Cardiac muscle cell (in vitro differentiated cells and primary cell): ENCODE data around the gene GAS2L3. TPM values are rescaled to one million over a fixed set of nuclear protein-coding genes. Genes with fewer than 3 reads are reported as not detected.
"Not testable (repeated sequence)": the region's sequence is repeated elsewhere in the genome, so short reads cannot be mapped to it uniquely, and the experiment has no call there.

Experiments
- DNase-seq, 2 donors: peaks; one replicate each; pipeline versions ENCODE4 v3.0.0 to v3.0.0-alpha.2; 2010 to 2017; ENCODE audit warnings: low read depth in 1 of 2, low spot score in 1 of 2
- H3K27ac ChIP-seq: fragments of 200-600 bp; sonication (generic); 2 replicates; pipeline ENCODE4 v1.5.1; 2016
- H3K27me3 ChIP-seq: fragments of 200-600 bp; sonication (generic); 2 replicates; pipeline ENCODE4 v1.6.0; 2016; ENCODE audit warnings: control low read depth
- H3K36me3 ChIP-seq: fragments of 200-600 bp; sonication (generic); 2 replicates; pipeline ENCODE4 v1.5.1; 2016; ENCODE audit warnings: control low read depth
- H3K4me1 ChIP-seq: fragments of 200-600 bp; sonication (generic); 2 replicates; pipeline ENCODE4 v1.8.1; 2017; ENCODE audit warnings: low read depth, mild to moderate bottlenecking, mixed run types
- H3K4me3 ChIP-seq: fragments of 200-600 bp; sonication (generic); 2 replicates; pipeline ENCODE4 v1.5.1; 2016; ENCODE audit warnings: mild to moderate bottlenecking
- H3K9me3 ChIP-seq: fragments of 200-600 bp; sonication (generic); 2 replicates; pipeline ENCODE4 v1.5.1; 2017; ENCODE audit warnings: low read depth, mild to moderate bottlenecking, control low read depth
- polyA plus RNA-seq: library from polyadenylated mRNA; unstranded; fragments of >200 nt; fragmentation: Nextera tagmentation; extraction: Ambion mirVana; gene quantifications from 2 replicates; pipeline ENCODE4 v1.2.1, GENCODE V29; 2016
- total RNA-seq: library from RNA; depleted of rRNA; stranded (reverse); fragments of >200 nt; gene quantifications from 2 replicates; pipeline ENCODE4 v1.2.3, GENCODE V29; 2016
- TF ChIP-seq, protein P1 (sequence below): IDR thresholded peaks from 2 replicates; pipeline ENCODE4 v1.5.1; 2012; ENCODE audit warnings: low read depth, mild to moderate bottlenecking, low read length

GAS2L3 gene
- total and polyA plus RNA-seq, 2 experiments from 2014 or later = 0.07 to 13.9 TPM

DNA sequence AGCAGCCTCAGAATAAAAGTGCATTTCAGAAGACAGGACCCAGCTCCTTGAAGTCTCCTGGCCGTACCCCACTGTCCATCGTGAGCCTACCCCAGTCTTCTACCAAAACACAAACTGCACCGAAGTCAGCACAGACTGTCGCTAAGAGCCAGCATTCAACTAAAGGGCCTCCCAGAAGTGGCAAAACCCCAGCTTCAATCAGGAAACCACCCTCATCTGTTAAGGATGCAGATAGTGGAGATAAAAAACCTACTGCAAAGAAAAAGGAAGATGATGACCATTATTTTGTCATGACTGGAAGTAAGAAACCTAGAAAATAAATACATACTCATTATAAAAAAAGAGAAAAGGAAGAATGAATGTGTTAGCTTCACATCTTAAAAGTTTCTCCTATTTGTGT, 51.1 kb downstream of the GAS2L3 start:
- Histone ChIP-seq H3K4me3 (no peak overlapping the region), H3K27ac (no peak overlapping the region), H3K27me3 (no peaks in the 10 kb centered on the region), H3K9me3 (no peaks in the 10 kb centered on the region), H3K4me1 (no peaks in the 10 kb centered on the region), H3K36me3 (no peaks in the 10 kb centered on the region)
- TF ChIP-seq, protein P1, sequence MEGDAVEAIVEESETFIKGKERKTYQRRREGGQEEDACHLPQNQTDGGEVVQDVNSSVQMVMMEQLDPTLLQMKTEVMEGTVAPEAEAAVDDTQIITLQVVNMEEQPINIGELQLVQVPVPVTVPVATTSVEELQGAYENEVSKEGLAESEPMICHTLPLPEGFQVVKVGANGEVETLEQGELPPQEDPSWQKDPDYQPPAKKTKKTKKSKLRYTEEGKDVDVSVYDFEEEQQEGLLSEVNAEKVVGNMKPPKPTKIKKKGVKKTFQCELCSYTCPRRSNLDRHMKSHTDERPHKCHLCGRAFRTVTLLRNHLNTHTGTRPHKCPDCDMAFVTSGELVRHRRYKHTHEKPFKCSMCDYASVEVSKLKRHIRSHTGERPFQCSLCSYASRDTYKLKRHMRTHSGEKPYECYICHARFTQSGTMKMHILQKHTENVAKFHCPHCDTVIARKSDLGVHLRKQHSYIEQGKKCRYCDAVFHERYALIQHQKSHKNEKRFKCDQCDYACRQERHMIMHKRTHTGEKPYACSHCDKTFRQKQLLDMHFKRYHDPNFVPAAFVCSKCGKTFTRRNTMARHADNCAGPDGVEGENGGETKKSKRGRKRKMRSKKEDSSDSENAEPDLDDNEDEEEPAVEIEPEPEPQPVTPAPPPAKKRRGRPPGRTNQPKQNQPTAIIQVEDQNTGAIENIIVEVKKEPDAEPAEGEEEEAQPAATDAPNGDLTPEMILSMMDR = no peak
- DNase-seq = no peak

DNA sequence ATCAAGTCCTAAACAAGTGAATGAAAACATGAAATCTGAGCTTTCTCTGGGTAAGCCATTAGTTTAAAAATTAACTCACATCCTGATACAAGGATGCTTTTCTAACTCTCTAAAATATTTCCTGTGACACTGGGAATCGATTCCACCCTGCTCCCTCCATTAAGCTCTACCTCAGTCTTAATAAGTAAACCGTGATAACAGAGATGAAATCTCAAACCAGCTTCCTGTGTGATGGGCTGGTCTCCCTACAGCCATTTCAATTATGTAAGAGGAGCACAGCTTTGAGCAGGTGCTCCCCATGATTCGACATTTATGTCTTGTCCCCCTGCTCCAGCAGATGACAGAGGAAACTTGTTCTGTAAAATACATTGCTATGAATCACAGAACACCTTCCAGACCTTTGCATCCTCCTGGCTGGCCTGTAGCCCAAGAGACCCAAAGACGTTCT, 59.0 kb downstream of the GAS2L3 start:
- no peak overlapping the region for H3K27ac ChIP-seq
- H3K9me3 ChIP-seq = no peaks in the 10 kb centered on the region
- no peak for DNase-seq
- no peaks in the 10 kb centered on the region for H3K27me3 ChIP-seq
- TF ChIP-seq, protein P1 = no peak
- no peaks in the 10 kb centered on the region for H3K36me3 ChIP-seq
- no peaks in the 10 kb centered on the region for H3K4me1 ChIP-seq
- no peak overlapping the region for H3K4me3 ChIP-seq

DNA sequence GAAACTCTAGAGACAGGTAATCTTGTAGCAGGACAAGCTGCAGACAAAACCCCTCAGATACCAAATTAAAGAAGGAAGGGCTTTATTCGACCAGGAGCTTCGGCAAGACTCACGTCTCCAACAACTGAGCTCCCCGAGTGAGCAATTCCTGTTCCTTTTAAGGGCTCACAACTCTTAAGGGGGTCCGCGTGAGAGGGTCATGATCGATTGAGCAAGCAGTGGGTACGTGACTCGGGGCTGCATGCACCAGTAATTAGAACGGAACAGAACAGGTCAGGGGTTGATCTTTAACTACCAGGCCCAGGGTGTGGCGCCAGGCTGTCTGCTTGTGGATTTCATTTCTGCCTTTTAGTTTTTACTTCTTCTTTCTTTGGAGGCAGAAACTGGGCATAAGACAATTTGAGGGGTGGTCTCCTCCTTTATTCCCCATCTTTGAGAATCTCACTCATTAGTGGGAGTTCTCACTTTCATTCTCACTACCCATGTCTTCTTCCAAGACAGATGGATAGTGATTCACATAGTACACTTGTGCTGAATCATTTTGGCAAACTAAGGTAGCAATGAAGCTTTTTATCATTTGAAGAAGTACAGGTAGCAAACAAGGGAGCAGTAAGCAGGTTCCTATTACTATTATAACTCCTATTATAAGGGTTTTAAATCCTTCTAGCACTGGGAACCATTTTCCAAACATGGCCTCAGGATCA, 59.8 kb downstream of the GAS2L3 start:
- H3K4me3 ChIP-seq, H3K9me3 ChIP-seq, DNase-seq, H3K36me3 ChIP-seq, H3K27me3 ChIP-seq, H3K27ac ChIP-seq, H3K4me1 ChIP-seq: not testable (repeated sequence)

DNA sequence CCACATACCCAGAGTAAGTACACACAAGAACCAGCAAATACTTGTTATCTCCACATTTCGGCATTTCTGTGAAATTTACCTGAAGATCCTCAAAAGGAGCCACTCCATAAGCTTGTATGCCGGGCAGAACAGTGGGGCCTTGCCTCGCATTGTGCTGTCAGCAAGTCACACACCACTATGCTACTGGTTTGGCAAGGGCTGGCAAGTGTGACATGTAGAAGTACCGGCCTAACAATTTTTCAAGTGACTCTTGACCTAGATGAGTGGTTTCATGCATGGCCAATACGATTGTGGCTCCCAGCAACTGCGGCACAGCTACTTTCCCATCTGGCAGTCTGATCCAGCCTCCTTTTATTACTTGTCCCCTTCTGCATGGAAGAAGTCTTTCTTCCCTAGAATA, 69.8 kb downstream of the GAS2L3 start:
- no peaks in the 10 kb centered on the region for H3K36me3 ChIP-seq
- no peaks in the 10 kb centered on the region for H3K9me3 ChIP-seq
- no peak overlapping the region for H3K27ac ChIP-seq
- H3K4me1 ChIP-seq = no peaks in the 10 kb centered on the region
- DNase-seq = no peak
- H3K4me3 ChIP-seq = no peak overlapping the region
- TF ChIP-seq, protein P1 = no peak
- H3K27me3 ChIP-seq = no peaks in the 10 kb centered on the region

DNA sequence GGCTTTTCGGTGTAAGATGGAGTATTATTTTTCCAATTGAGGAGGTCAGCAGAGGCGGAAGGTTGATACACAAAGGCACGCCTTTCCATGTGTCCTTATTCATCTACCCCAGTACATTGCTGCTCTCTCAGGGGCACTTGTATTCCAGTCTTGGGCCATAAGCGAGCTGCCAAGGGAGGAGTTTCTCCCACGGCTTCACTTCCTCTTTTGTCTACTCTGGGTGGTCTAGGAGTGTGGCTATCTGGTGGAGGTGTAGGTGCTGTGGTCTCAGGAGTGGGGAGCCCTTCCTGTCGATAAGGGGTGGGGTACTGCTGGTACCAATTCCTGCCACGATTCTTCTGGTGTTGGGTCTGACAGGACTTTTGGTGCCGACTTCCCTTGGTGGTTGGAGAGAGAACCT, 73.4 kb downstream of the GAS2L3 start:
- no peak overlapping the region for H3K4me3 ChIP-seq
- TF ChIP-seq, protein P1 = no peak
- no peaks in the 10 kb centered on the region for H3K4me1 ChIP-seq
- no peak for DNase-seq
- no peak overlapping the region for H3K27ac ChIP-seq
- H3K36me3 ChIP-seq = no peaks in the 10 kb centered on the region
- no peaks in the 10 kb centered on the region for H3K9me3 ChIP-seq
- H3K27me3 ChIP-seq = no peaks in the 10 kb centered on the region

DNA sequence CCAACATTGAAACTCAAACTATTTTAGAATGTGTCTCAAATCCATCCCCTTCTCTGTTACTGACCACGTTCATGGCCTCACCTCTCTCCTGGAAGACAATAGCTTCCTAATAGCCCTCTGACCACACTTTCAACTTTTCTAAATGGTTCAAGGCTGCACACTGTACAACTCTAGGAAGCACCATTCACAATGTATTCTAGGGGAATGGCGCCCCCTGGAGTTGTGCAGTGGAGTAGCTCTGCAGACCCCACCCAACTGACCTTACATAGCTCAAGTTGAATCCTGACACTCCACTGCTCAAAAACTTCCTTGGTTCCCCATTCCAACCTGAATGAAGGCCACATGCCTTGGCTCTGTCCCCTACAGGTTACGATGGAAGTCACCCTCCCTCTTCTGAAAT, 77.6 kb downstream of the GAS2L3 start:
- DNase-seq = no peak
- no peak overlapping the region for H3K4me3 ChIP-seq
- no peaks in the 10 kb centered on the region for H3K9me3 ChIP-seq
- no peak overlapping the region for H3K27ac ChIP-seq
- TF ChIP-seq, protein P1 = peak; percentile 16
- H3K36me3 ChIP-seq = no peaks in the 10 kb centered on the region
- H3K4me1 ChIP-seq = no peaks in the 10 kb centered on the region
- H3K27me3 ChIP-seq = no peaks in the 10 kb centered on the region
